Measurements from ENCODE around the gene PDS5B. TPM values are rescaled to one million over a fixed set of nuclear protein-coding genes. Genes with fewer than 3 reads are reported as not detected.

PDS5B gene
- total and polyA plus RNA-seq, 2 experiments from 2014 or later: 43.9 to 46.5 TPM

- TF ChIP-seq, protein P1, sequence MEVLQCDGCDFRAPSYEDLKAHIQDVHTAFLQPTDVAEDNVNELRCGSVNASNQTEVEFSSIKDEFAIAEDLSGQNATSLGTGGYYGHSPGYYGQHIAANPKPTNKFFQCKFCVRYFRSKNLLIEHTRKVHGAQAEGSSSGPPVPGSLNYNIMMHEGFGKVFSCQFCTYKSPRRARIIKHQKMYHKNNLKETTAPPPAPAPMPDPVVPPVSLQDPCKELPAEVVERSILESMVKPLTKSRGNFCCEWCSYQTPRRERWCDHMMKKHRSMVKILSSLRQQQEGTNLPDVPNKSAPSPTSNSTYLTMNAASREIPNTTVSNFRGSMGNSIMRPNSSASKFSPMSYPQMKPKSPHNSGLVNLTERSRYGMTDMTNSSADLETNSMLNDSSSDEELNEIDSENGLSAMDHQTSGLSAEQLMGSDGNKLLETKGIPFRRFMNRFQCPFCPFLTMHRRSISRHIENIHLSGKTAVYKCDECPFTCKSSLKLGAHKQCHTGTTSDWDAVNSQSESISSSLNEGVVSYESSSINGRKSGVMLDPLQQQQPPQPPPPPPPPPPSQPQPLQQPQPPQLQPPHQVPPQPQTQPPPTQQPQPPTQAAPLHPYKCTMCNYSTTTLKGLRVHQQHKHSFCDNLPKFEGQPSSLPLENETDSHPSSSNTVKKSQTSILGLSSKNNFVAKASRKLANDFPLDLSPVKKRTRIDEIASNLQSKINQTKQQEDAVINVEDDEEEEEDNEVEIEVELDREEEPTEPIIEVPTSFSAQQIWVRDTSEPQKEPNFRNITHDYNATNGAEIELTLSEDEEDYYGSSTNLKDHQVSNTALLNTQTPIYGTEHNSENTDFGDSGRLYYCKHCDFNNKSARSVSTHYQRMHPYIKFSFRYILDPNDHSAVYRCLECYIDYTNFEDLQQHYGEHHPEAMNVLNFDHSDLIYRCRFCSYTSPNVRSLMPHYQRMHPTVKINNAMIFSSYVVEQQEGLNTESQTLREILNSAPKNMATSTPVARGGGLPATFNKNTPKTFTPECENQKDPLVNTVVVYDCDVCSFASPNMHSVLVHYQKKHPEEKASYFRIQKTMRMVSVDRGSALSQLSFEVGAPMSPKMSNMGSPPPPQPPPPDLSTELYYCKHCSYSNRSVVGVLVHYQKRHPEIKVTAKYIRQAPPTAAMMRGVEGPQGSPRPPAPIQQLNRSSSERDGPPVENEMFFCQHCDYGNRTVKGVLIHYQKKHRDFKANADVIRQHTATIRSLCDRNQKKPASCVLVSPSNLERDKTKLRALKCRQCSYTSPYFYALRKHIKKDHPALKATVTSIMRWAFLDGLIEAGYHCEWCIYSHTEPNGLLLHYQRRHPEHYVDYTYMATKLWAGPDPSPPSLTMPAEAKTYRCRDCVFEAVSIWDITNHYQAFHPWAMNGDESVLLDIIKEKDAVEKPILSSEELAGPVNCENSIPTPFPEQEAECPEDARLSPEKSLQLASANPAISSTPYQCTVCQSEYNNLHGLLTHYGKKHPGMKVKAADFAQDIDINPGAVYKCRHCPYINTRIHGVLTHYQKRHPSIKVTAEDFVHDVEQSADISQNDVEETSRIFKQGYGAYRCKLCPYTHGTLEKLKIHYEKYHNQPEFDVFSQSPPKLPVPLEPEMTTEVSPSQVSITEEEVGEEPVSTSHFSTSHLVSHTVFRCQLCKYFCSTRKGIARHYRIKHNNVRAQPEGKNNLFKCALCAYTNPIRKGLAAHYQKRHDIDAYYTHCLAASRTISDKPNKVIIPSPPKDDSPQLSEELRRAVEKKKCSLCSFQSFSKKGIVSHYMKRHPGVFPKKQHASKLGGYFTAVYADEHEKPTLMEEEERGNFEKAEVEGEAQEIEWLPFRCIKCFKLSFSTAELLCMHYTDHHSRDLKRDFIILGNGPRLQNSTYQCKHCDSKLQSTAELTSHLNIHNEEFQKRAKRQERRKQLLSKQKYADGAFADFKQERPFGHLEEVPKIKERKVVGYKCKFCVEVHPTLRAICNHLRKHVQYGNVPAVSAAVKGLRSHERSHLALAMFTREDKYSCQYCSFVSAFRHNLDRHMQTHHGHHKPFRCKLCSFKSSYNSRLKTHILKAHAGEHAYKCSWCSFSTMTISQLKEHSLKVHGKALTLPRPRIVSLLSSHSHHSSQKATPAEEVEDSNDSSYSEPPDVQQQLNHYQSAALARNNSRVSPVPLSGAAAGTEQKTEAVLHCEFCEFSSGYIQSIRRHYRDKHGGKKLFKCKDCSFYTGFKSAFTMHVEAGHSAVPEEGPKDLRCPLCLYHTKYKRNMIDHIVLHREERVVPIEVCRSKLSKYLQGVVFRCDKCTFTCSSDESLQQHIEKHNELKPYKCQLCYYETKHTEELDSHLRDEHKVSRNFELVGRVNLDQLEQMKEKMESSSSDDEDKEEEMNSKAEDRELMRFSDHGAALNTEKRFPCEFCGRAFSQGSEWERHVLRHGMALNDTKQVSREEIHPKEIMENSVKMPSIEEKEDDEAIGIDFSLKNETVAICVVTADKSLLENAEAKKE (CRISPR knock-in tag; IDR thresholded peaks at IDR 0.05): no peak
- 0 out of 2 replicates have a peak, but pooled peaks have one; percentile 33 for TF ChIP-seq ZNF114 (CRISPR knock-in tag; IDR thresholded peaks at IDR 0.05)
Measured at GRCh38 chr13:32650705-32651311, 64.6 kb downstream of the PDS5B start (continued).

GRCh38 chr13:32657309-32657708 is 71.1 kb downstream of the PDS5B start:
- H3K9me3 Mint-ChIP-seq: peaks cover 26% of the 10 kb centered on the region; the same call in 2 of the 3 replicates
- no peak overlapping the region for H2AFZ ChIP-seq
- no peaks in the 10 kb centered on the region for H4K20me1 ChIP-seq (replicated peaks; ENCODE audit: insufficient read depth)
- H3K4me2 ChIP-seq: no peak overlapping the region
- no peaks in the 10 kb centered on the region for H3F3A ChIP-seq (replicated peaks; ENCODE audit: low read depth)
- H3K27me3 Mint-ChIP-seq (ENCODE audit: insufficient read depth, low read depth, poor library complexity): no peaks in the 10 kb centered on the region
- H3K36me3 ChIP-seq (ENCODE audit: insufficient read depth): no peaks in the 10 kb centered on the region
- H3K36me3 Mint-ChIP-seq (ENCODE audit: low read depth): peaks cover 44% of the 10 kb centered on the region
- H3K4me1 ChIP-seq (ENCODE audit: insufficient read depth): no peaks in the 10 kb centered on the region
- H3K4me1 Mint-ChIP-seq: no peaks in the 10 kb centered on the region
- peaks cover 51% of the 10 kb centered on the region for H3K79me2 ChIP-seq (replicated peaks; ENCODE audit: insufficient read depth)
- H3K27ac ChIP-seq (ENCODE audit: low read depth): no peak overlapping the region
- DNase-seq (ENCODE audit: low spot score) (no peak), ATAC-seq (no peak)
- H3K4me3 Mint-ChIP-seq: no peak overlapping the region
- no peak overlapping the region for H3K4me3 ChIP-seq
- H3K27ac Mint-ChIP-seq: no peak overlapping the region
- no peaks in the 10 kb centered on the region for H3K27me3 ChIP-seq (ENCODE audit: insufficient read depth)
- no peaks in the 10 kb centered on the region for H3K9me2 ChIP-seq (ENCODE audit: insufficient read depth)
- no peak for TF ChIP-seq CREB1 (CRISPR knock-in tag; IDR thresholded peaks at IDR 0.05; ENCODE audit: low read depth)
- TF ChIP-seq ZNF331 (CRISPR knock-in tag; IDR thresholded peaks at IDR 0.05; ENCODE audit: low read depth): no peak
- TF ChIP-seq NANOG (IDR thresholded peaks at IDR 0.05; ENCODE audit: borderline replicate concordance): no peak
- TF ChIP-seq STAT1 (IDR thresholded peaks at IDR 0.05; ENCODE audit: unreplicated experiment): no peak
- no peak for TF ChIP-seq EZH2phosphoT487 (IDR thresholded peaks at IDR 0.05; ENCODE audit: unreplicated experiment)
- TF ChIP-seq, protein P2, sequence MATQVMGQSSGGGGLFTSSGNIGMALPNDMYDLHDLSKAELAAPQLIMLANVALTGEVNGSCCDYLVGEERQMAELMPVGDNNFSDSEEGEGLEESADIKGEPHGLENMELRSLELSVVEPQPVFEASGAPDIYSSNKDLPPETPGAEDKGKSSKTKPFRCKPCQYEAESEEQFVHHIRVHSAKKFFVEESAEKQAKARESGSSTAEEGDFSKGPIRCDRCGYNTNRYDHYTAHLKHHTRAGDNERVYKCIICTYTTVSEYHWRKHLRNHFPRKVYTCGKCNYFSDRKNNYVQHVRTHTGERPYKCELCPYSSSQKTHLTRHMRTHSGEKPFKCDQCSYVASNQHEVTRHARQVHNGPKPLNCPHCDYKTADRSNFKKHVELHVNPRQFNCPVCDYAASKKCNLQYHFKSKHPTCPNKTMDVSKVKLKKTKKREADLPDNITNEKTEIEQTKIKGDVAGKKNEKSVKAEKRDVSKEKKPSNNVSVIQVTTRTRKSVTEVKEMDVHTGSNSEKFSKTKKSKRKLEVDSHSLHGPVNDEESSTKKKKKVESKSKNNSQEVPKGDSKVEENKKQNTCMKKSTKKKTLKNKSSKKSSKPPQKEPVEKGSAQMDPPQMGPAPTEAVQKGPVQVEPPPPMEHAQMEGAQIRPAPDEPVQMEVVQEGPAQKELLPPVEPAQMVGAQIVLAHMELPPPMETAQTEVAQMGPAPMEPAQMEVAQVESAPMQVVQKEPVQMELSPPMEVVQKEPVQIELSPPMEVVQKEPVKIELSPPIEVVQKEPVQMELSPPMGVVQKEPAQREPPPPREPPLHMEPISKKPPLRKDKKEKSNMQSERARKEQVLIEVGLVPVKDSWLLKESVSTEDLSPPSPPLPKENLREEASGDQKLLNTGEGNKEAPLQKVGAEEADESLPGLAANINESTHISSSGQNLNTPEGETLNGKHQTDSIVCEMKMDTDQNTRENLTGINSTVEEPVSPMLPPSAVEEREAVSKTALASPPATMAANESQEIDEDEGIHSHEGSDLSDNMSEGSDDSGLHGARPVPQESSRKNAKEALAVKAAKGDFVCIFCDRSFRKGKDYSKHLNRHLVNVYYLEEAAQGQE (IDR thresholded peaks at IDR 0.05; ENCODE audit: unreplicated experiment): no peak

Data from GM23338 (cell line).